HFFc6 (cell line): ENCODE data around the gene MTCL1. TPM values are rescaled to one million over a fixed set of nuclear protein-coding genes. Genes with fewer than 3 reads are reported as not detected.

Source experiments
- DNase-seq: peaks from one replicate; pipeline ENCODE4 v3.0.0-alpha.2; 2018
- H3K27ac Mint-ChIP-seq: 2 replicates; pipeline ENCODE4 v1.8.0; 2020; ENCODE audit warnings: mild to moderate bottlenecking, mixed read lengths
- H3K27me3 Mint-ChIP-seq: 2 replicates; pipeline ENCODE4 v1.8.0; 2021; ENCODE audit warnings: mild to moderate bottlenecking, moderate library complexity, mixed read lengths; ENCODE audit not compliant: insufficient read depth
- H3K36me3 Mint-ChIP-seq: 2 replicates; pipeline ENCODE4 v1.8.0; 2021; ENCODE audit warnings: low read depth, mixed read lengths
- H3K4me1 Mint-ChIP-seq: 2 replicates; pipeline ENCODE4 v1.8.0; 2020; ENCODE audit warnings: low read depth, mixed read lengths
- H3K4me3 Mint-ChIP-seq: 2 replicates; pipeline ENCODE4 v1.8.0; 2020; ENCODE audit warnings: mild to moderate bottlenecking, moderate library complexity, mixed read lengths
- H3K9me3 Mint-ChIP-seq: 2 replicates; pipeline ENCODE4 v1.8.0; 2020; ENCODE audit warnings: mild to moderate bottlenecking, mixed read lengths
- CTCF ChIP-seq: fragments of 200-600 bp; sonication (generic); IDR thresholded peaks from 2 replicates; pipeline ENCODE4 v1.5.0; 2021; ENCODE audit warnings: antibody characterized with exemption, mild to moderate bottlenecking
- total RNA-seq, 6 experiments: library from RNA; stranded (reverse); fragmentation: NEBNext Ultra II Directional; extraction: Animal tissue kit (Norgen Biotek cat#: 25700); gene quantifications; 2 replicates in 1 of 6; 3 replicates in 5 of 6; pipeline ENCODE4 v1.2.3, GENCODE V29; 2021

The MTCL1 gene
- total RNA-seq, 6 experiments from 2014 or later: 47.2 to 59.7 (median 55.3) TPM

- TF ChIP-seq CTCF: no peak
- H3K36me3 Mint-ChIP-seq: peaks cover 7% of the 10 kb centered on the region; the same call in 1 of the 2 replicates
- no peak overlapping the region for H3K4me3 Mint-ChIP-seq
- peaks cover 4% of the 10 kb centered on the region for H3K9me3 Mint-ChIP-seq
- no peak overlapping the region for H3K27ac Mint-ChIP-seq
- peaks cover 47% of the 10 kb centered on the region for H3K4me1 Mint-ChIP-seq
- no peak for DNase-seq
- no peaks in the 10 kb centered on the region for H3K27me3 Mint-ChIP-seq
Measured at GRCh38 chr18:8856769-8857393, 151.5 kb downstream of the MTCL1 start.

GRCh38 chr18:8857806-8858205 is 152.4 kb downstream of the MTCL1 start:
- Mint-ChIP-seq H3K27me3 (no peaks in the 10 kb centered on the region), H3K4me3 (no peak overlapping the region), H3K27ac (no peak overlapping the region; the same call in 1 of the 2 replicates), H3K36me3 (peaks cover 7% of the 10 kb centered on the region; the same call in 1 of the 2 replicates), H3K9me3 (peaks cover 4% of the 10 kb centered on the region), H3K4me1 (peaks cover 47% of the 10 kb centered on the region)
- DNase-seq: no peak
- no peak for TF ChIP-seq CTCF

- Mint-ChIP-seq H3K9me3 (peaks cover 4% of the 10 kb centered on the region), H3K27ac (peak overlapping the region; percentile 66), H3K27me3 (no peaks in the 10 kb centered on the region), H3K36me3 (peaks cover 7% of the 10 kb centered on the region; the same call in 1 of the 2 replicates), H3K4me1 (peaks cover 44% of the 10 kb centered on the region), H3K4me3 (no peak overlapping the region)
- no peak for TF ChIP-seq CTCF
- DNase-seq: peak; percentile 92
Measured at GRCh38 chr18:8858888-8859511, 153.6 kb downstream of the MTCL1 start.

- peaks cover 7% of the 10 kb centered on the region; the same call in 1 of the 2 replicates for H3K36me3 Mint-ChIP-seq
- H3K4me1 Mint-ChIP-seq: peaks cover 37% of the 10 kb centered on the region
- no peak overlapping the region for H3K4me3 Mint-ChIP-seq
- H3K27me3 Mint-ChIP-seq: no peaks in the 10 kb centered on the region
- no peak overlapping the region for H3K27ac Mint-ChIP-seq
- no peak for TF ChIP-seq CTCF
- peaks cover 4% of the 10 kb centered on the region for H3K9me3 Mint-ChIP-seq
- no peak for DNase-seq
Measured at GRCh38 chr18:8860845-8861642, 155.7 kb downstream of the MTCL1 start.

GRCh38 chr18:8863427-8863826 is 158.1 kb downstream of the MTCL1 start:
- Mint-ChIP-seq H3K27ac (no peak overlapping the region), H3K27me3 (no peaks in the 10 kb centered on the region; the same call in 1 of the 2 replicates), H3K9me3 (peaks cover 4% of the 10 kb centered on the region), H3K36me3 (peaks cover 7% of the 10 kb centered on the region; the same call in 1 of the 2 replicates), H3K4me1 (peaks cover 25% of the 10 kb centered on the region), H3K4me3 (no peak overlapping the region)
- no peak for DNase-seq
- TF ChIP-seq CTCF: no peak
